ENCODE results near the gene CCDC78. TPM values are rescaled to one million over a fixed set of nuclear protein-coding genes. Genes with fewer than 3 reads are reported as not detected.

Gene CCDC78
- total and polyA plus RNA-seq, 4 donors, result 0.39 to 1.7 (median 0.97) TPM; not detected in 1

DNA sequence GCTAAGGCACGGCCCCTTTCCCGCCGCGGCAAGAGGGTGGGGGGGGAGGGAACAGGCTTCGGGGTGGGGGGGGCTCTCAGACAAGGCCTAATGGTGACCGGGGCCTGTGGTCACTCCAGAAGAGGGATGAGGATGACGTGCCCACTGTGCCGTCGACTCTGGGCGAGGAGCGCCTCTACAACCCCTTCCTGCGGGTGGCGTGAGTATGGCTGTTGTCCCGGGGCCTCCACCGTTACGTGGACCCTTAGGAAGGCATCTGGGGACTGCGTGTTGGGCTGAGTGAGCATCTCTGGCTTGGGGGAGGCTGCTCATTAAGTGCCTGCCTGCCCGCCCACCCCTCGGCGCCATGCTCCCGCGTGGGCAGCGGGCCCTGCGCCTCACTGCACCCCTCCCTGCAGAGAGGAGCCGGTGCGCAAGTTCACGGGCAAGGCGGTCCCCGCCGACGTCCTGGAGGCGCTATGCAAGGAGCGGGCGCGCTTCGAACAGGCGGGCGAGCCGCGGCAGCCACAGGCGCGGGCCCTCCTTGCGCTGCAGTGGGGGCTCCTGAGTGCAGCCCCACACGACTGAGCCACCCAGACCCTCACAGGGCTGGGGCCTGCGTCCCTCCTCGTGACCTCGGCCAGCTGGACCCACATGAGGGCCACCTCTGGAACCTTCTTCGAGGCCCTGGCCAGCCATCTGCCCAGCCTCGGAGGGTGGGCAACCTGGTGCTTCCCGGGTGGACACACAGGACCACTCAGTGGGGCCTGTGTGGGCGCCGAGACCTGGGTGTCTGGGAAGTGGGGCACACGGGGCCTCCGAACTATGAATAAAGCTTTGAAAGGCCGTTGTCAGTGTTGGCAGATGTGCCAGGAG lies 2.9 kb upstream of the CCDC78 start:
- Histone ChIP-seq H3K27me3 (ENCODE audit: control insufficient read depth in 1 of 2, insufficient read depth in 2 of 2, low read length in 1 of 2) (no peaks in the 10 kb centered on the region), H3K4me1 (ENCODE audit: control insufficient read depth in 1 of 2, insufficient read depth in 2 of 2, low read length in 2 of 2) (no peaks in the 10 kb centered on the region), H3K9me3 (ENCODE audit: control insufficient read depth, low read length) (no peaks in the 10 kb centered on the region), H3K27ac (ENCODE audit: low read depth in 1 of 2, low read length in 2 of 2) (no peak overlapping the region), H3K4me3 (ENCODE audit: low read length in 2 of 2) (no peak overlapping the region), H3K36me3 (ENCODE audit: control insufficient read depth in 1 of 2, insufficient read depth in 2 of 2, low read length in 1 of 2) (peaks cover 0 to 2% of the 10 kb centered on the region in 2 donors)
- DNase-seq (no peak), ATAC-seq (ENCODE audit: low FRiP score) (no peak)
- intact Hi-C loops (cut with DNase I), result no loop called here
- WGBS, 2 donors, result 63 to 66% methylated on average over 47 to 55 of the region's 55 CpGs

- intact Hi-C loops (cut with DNase I), result no loop called here
- Histone ChIP-seq H3K27ac (ENCODE audit: low read depth in 1 of 2, low read length in 2 of 2) (no peak overlapping the region), H3K4me3 (ENCODE audit: low read length in 2 of 2) (no peak overlapping the region), H3K9me3 (ENCODE audit: control insufficient read depth, low read length) (no peaks in the 10 kb centered on the region), H3K4me1 (ENCODE audit: control insufficient read depth in 1 of 2, insufficient read depth in 2 of 2, low read length in 2 of 2) (no peaks in the 10 kb centered on the region), H3K36me3 (ENCODE audit: control insufficient read depth in 1 of 2, insufficient read depth in 2 of 2, low read length in 1 of 2) (no peaks in the 10 kb centered on the region), H3K27me3 (ENCODE audit: control insufficient read depth in 1 of 2, insufficient read depth in 2 of 2, low read length in 1 of 2) (no peaks in the 10 kb centered on the region)
- DNase-seq (peak; percentile 82 to 90), ATAC-seq (ENCODE audit: low FRiP score) (no peak)
- 1 to 2% methylated on average over 66 to 80 of the region's 80 CpGs for WGBS, 2 donors
Observed at GRCh38 chr16:728131-728889, 2.1 kb upstream of the CCDC78 start.

DNA sequence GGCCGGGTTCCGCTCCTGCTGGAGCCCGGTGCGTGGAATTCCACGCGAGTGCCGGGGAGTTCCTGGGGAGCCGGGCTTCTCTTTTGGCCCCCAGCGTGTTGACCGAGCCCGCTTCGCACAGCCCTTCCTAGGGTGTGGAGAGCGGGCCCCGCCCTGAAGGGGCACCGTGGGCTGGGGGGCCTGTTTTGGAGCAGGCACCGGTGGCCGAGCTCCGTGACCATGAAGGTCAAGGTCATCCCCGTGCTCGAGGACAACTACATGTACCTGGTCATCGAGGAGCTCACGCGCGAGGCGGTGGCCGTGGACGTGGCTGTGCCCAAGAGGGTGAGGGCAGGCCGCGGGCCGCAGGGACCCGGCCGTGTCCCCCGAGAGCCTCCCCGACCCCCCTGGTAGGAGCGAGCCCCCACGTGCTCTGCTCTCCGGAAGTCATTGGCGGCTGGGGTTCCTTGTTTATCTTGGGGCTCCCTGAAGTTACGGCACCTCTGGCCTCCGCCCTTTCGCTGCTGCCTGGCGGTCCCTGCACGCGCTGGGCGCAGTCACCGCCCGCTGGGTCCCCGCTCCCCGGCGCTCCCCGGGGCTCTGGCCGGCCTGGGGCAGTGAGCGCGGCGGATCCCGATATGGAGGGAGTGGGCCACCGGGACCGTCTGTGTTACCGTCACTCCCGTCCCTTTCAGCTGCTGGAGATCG lies 1.2 kb upstream of the CCDC78 start:
- Histone ChIP-seq H3K9me3 (ENCODE audit: control insufficient read depth, low read length) (no peaks in the 10 kb centered on the region), H3K4me1 (ENCODE audit: control insufficient read depth in 1 of 2, insufficient read depth in 2 of 2, low read length in 2 of 2) (no peaks in the 10 kb centered on the region), H3K4me3 (ENCODE audit: low read length in 2 of 2) (no peak overlapping the region), H3K36me3 (ENCODE audit: control insufficient read depth in 1 of 2, insufficient read depth in 2 of 2, low read length in 1 of 2) (no peaks in the 10 kb centered on the region), H3K27me3 (ENCODE audit: control insufficient read depth in 1 of 2, insufficient read depth in 2 of 2, low read length in 1 of 2) (no peaks in the 10 kb centered on the region), H3K27ac (ENCODE audit: low read depth in 1 of 2, low read length in 2 of 2) (no peak overlapping the region)
- no peak for ATAC-seq (ENCODE audit: low FRiP score)
- whole genome bisulfite sequencing, 2 donors, result 1% methylated on average over 50 to 61 of the region's 61 CpGs
- intact Hi-C loops (cut with DNase I), result no loop called here
- no peak for DNase-seq

GRCh38 chr16:726188-726437 lies 130 bp downstream of the CCDC78 start:
- no peaks in the 10 kb centered on the region for H3K4me1 ChIP-seq (ENCODE audit: control insufficient read depth in 1 of 2, insufficient read depth in 2 of 2, low read length in 2 of 2)
- H3K27me3 ChIP-seq (ENCODE audit: control insufficient read depth in 1 of 2, insufficient read depth in 2 of 2, low read length in 1 of 2), result no peaks in the 10 kb centered on the region
- intact Hi-C loops (cut with DNase I), result no loop called here
- 8 to 9% methylated on average over 9 of the region's 9 CpGs for WGBS, 2 donors
- no peak overlapping the region for H3K27ac ChIP-seq (ENCODE audit: low read depth in 1 of 2, low read length in 2 of 2)
- no peaks in the 10 kb centered on the region for H3K9me3 ChIP-seq (ENCODE audit: control insufficient read depth, low read length)
- DNase-seq, result no peak
- no peak for ATAC-seq (ENCODE audit: low FRiP score)
- no peak overlapping the region for H3K4me3 ChIP-seq (ENCODE audit: low read length in 2 of 2)
- no peaks in the 10 kb centered on the region for H3K36me3 ChIP-seq (ENCODE audit: control insufficient read depth in 1 of 2, insufficient read depth in 2 of 2, low read length in 1 of 2)

- Histone ChIP-seq H3K36me3 (ENCODE audit: control insufficient read depth in 1 of 2, insufficient read depth in 2 of 2, low read length in 1 of 2) (no peaks in the 10 kb centered on the region), H3K4me3 (ENCODE audit: low read length in 2 of 2) (no peak overlapping the region), H3K4me1 (ENCODE audit: control insufficient read depth in 1 of 2, insufficient read depth in 2 of 2, low read length in 2 of 2) (no peaks in the 10 kb centered on the region), H3K27me3 (ENCODE audit: control insufficient read depth in 1 of 2, insufficient read depth in 2 of 2, low read length in 1 of 2) (no peaks in the 10 kb centered on the region), H3K9me3 (ENCODE audit: control insufficient read depth, low read length) (no peaks in the 10 kb centered on the region), H3K27ac (ENCODE audit: low read depth in 1 of 2, low read length in 2 of 2) (no peak overlapping the region)
- ATAC-seq (ENCODE audit: low FRiP score), result no peak
- 73 to 74% methylated on average over 23 of the region's 23 CpGs for WGBS, 2 donors
- no peak for DNase-seq
- intact Hi-C loops (cut with DNase I), result no loop called here
Observed at GRCh38 chr16:725463-726187, 618 bp downstream of the CCDC78 start.

DNA sequence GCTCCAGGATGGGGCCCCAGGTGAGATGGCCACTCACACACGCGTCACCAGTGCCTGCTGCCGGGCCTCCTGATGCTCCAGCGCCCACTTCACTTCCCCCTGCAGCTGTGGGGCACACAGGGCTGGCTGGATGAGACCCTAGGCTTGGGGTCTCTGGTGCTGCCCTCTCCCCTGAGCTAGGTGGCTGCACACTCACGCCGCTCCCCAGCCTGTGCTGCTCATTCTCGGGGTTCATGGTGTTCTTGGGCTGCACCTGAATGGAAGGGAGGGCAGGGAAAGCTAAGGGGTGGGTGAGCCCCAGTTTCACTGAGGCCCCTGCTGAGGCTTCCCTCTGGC lies 1.2 kb downstream of the CCDC78 start:
- 82 to 85% methylated on average over 7 of the region's 7 CpGs for WGBS, 2 donors
- no peaks in the 10 kb centered on the region for H3K9me3 ChIP-seq (ENCODE audit: control insufficient read depth, low read length)
- no peak overlapping the region for H3K4me3 ChIP-seq (ENCODE audit: low read length in 2 of 2)
- DNase-seq (no peak), ATAC-seq (ENCODE audit: low FRiP score) (no peak)
- H3K27me3 ChIP-seq (ENCODE audit: control insufficient read depth in 1 of 2, insufficient read depth in 2 of 2, low read length in 1 of 2), result no peaks in the 10 kb centered on the region
- H3K36me3 ChIP-seq (ENCODE audit: control insufficient read depth in 1 of 2, insufficient read depth in 2 of 2, low read length in 1 of 2), result no peaks in the 10 kb centered on the region
- no peak overlapping the region for H3K27ac ChIP-seq (ENCODE audit: low read depth in 1 of 2, low read length in 2 of 2)
- H3K4me1 ChIP-seq (ENCODE audit: control insufficient read depth in 1 of 2, insufficient read depth in 2 of 2, low read length in 2 of 2), result no peaks in the 10 kb centered on the region
- intact Hi-C loops (cut with DNase I), result no loop called here

DNA sequence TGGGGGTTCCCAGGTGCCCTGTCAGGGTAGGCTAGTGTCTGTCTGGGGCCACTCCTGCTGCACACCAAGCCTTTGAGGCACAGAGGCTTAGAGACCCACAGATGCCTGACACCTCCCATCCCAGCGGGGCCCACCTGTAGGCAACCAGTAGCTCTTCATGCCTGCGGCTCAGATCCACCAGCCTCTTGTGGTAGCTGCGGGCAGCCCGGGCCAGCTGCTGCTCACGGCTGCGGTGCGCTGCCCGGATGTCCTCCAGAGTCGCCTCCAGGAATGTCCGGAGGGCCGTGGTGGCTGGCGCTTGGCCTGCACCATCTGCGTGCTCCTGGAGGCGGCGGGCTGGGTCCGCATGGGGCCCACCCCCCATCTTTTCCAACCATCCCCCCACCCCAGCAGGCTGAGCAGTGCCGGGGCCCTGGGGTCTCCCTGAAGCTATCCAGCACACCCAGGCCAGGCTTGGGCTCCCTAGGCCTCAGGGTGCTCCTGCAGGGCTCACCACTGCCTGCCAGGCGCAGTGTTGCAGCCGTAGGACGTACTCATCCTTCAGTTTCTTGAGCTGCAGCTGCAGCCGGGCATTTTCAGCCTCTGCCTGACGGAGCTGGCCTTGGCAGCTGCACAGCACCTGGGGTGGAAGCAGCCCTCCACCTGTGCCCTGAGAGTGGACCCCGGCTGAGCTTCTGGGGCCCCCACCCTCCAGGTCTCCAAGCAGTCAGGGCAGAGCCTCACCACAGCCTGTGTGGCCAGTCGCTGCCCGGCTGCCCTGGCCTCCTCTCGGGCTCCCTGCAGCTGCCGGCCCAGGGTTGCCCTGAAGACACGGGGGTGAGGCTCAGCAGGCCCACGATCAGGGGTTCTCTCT lies 1.8 kb downstream of the CCDC78 start:
- 74% methylated on average over 29 of the region's 29 CpGs for WGBS, 2 donors
- no peak overlapping the region for H3K4me3 ChIP-seq (ENCODE audit: low read length in 2 of 2)
- H3K9me3 ChIP-seq (ENCODE audit: control insufficient read depth, low read length), result no peaks in the 10 kb centered on the region
- no peaks in the 10 kb centered on the region for H3K4me1 ChIP-seq (ENCODE audit: control insufficient read depth in 1 of 2, insufficient read depth in 2 of 2, low read length in 2 of 2)
- no peaks in the 10 kb centered on the region for H3K27me3 ChIP-seq (ENCODE audit: control insufficient read depth in 1 of 2, insufficient read depth in 2 of 2, low read length in 1 of 2)
- no peak overlapping the region for H3K27ac ChIP-seq (ENCODE audit: low read depth in 1 of 2, low read length in 2 of 2)
- no peak for ATAC-seq (ENCODE audit: low FRiP score)
- no peaks in the 10 kb centered on the region for H3K36me3 ChIP-seq (ENCODE audit: control insufficient read depth in 1 of 2, insufficient read depth in 2 of 2, low read length in 1 of 2)
- DNase-seq, result no peak
- intact Hi-C loops (cut with DNase I), result no loop called here

GRCh38 chr16:723695-724094 lies 2.5 kb downstream of the CCDC78 start:
- H3K9me3 ChIP-seq (ENCODE audit: control insufficient read depth, low read length), result no peaks in the 10 kb centered on the region
- no peaks in the 10 kb centered on the region for H3K36me3 ChIP-seq (ENCODE audit: control insufficient read depth in 1 of 2, insufficient read depth in 2 of 2, low read length in 1 of 2)
- ATAC-seq (ENCODE audit: low FRiP score) (no peak), DNase-seq (no peak)
- H3K27ac ChIP-seq (ENCODE audit: low read depth in 1 of 2, low read length in 2 of 2), result no peak overlapping the region
- H3K4me3 ChIP-seq (ENCODE audit: low read length in 2 of 2), result no peak overlapping the region
- intact Hi-C loops (cut with DNase I), result no loop called here
- 87 to 90% methylated on average over 9 of the region's 9 CpGs for WGBS, 2 donors
- H3K27me3 ChIP-seq (ENCODE audit: control insufficient read depth in 1 of 2, insufficient read depth in 2 of 2, low read length in 1 of 2), result no peaks in the 10 kb centered on the region
- no peaks in the 10 kb centered on the region for H3K4me1 ChIP-seq (ENCODE audit: control insufficient read depth in 1 of 2, insufficient read depth in 2 of 2, low read length in 2 of 2)

Measured in aorta (tissue), 5 donors.